Peyer's patch (tissue), 4 donors: ENCODE data around the gene SEPTIN10.

Experiments used
- CTCF ChIP-seq, 6 experiments: fragments of 450-650 bp in 4 of 6; fragments of 200-600 bp in 2 of 6; sonication (generic) in 1 of 6; IDR thresholded peaks; one replicate each; pipeline ENCODE4 v1.5.1; 2017 to 2019; ENCODE audit warnings: antibody characterized with exemption in 6 of 6, mild to moderate bottlenecking in 3 of 6, moderate library complexity in 1 of 6
- POLR2A ChIP-seq, 2 donors: fragments of 450-650 bp; IDR thresholded peaks; one replicate each; pipeline ENCODE4 v1.5.1; 2017; ENCODE audit warnings: antibody characterized with exemption in 2 of 2, mild to moderate bottlenecking in 2 of 2, moderate library complexity in 2 of 2

GRCh38 chr2:109614715-109615636 is 1.2 kb upstream of the SEPTIN10 start:
- TF ChIP-seq CTCF (IDR thresholded peaks at IDR 0.05) (no peak), POLR2A (IDR thresholded peaks at IDR 0.05) (no peak)
